ENCODE results near the gene SIGLEC7. TPM values are rescaled to one million over a fixed set of nuclear protein-coding genes. Genes with fewer than 3 reads are reported as not detected.

SIGLEC7 gene
- total and polyA plus RNA-seq, 9 donors, result 0.38 to 3.7 (median 1.5) TPM; not detected in 2

- H3K4me1 ChIP-seq (ENCODE audit: insufficient read depth), result no peaks in the 10 kb centered on the region
- no peaks in the 10 kb centered on the region for H3K36me3 ChIP-seq
- H3K4me3 ChIP-seq, result no peak overlapping the region
- TF ChIP-seq CTCF (IDR thresholded peaks at IDR 0.05), result no peak
- no peak for TF ChIP-seq POLR2A (IDR thresholded peaks at IDR 0.05)
- TF ChIP-seq EP300 (IDR thresholded peaks at IDR 0.05), result no peak
- intact Hi-C loops (cut with DNase I), result no loop called here
- DNase-seq, result no peak
- H3K27ac ChIP-seq, result no peak overlapping the region
- WGBS, 3 donors, result 85 to 91% (median 86%) methylated on average over 5 of the region's 5 CpGs
- no peaks in the 10 kb centered on the region for H3K27me3 ChIP-seq
- no peaks in the 10 kb centered on the region for H3K9me3 ChIP-seq
Measured at GRCh38 chr19:51185868-51186215, 43.7 kb downstream of the SIGLEC7 start.

DNA sequence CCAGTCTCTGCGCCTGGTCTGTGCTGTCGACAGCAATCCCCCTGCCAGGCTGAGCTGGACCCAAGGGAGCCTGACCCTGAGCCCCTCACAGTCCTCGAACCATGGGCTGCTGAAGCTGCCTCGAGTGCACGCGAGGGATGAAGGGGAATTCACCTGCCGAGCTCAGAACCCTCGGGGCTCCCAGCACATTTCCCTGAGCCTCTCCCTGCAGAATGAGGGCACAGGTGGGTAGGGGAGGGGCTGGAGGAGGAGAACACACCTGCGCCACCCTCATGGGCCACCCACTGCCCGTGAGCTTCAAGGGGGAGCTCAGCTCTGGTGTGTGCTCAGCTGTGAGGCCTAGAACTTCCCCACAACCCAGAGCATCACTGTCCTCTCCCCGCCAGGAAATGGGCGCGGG, 44.2 kb downstream of the SIGLEC7 start:
- TF ChIP-seq POLR2A (IDR thresholded peaks at IDR 0.05) (no peak), CTCF (IDR thresholded peaks at IDR 0.05) (no peak), EP300 (IDR thresholded peaks at IDR 0.05) (no peak)
- Histone ChIP-seq H3K27me3 (no peaks in the 10 kb centered on the region), H3K9me3 (no peaks in the 10 kb centered on the region), H3K27ac (no peak overlapping the region), H3K4me1 (ENCODE audit: insufficient read depth) (no peaks in the 10 kb centered on the region), H3K36me3 (no peaks in the 10 kb centered on the region), H3K4me3 (no peak overlapping the region)
- WGBS, 3 donors, result 62 to 72% (median 71%) methylated on average over 13 of the region's 13 CpGs
- DNase-seq, result no peak
- intact Hi-C loops (cut with DNase I), result no loop called here

DNA sequence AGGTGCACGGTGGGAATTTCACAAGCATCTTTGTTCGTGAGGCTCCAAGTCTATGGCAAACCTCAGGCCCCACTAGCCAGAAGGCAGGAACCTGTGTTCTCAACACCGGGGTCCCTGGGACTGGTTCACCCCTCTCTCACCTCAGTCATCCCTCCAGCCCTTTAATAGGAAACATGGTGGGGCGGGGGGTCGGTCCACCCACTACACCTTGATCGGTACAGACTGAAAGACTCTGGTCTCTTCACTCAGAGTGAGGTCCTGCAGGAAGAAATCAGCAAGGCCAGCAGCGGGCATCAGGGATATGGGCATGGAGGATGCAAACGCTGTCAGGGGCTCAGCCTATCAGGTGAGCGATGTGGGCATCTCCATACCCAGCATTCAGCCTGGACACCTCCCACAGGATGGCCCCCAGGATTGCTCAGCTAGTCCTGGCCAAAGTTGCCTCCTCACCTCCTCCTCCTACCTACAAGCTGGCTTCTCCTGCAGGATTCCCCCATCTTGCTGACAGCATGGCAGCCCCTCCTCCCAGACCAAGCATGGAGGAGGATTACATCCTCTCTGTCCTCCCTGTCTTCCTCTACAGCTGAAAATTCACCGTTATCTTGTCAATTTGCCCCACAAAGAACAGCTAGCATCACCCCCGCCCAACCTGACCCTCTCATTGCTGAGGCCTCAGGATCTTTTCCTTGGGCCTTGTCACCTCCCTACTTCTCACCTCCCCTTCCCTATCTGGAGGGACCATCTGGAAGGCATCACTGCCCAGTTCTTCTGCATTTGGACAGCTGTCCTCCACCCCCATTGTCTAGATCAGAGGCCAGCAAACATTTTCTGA, 45.5 kb downstream of the SIGLEC7 start:
- no peak for DNase-seq
- no peaks in the 10 kb centered on the region for H3K9me3 ChIP-seq

DNA sequence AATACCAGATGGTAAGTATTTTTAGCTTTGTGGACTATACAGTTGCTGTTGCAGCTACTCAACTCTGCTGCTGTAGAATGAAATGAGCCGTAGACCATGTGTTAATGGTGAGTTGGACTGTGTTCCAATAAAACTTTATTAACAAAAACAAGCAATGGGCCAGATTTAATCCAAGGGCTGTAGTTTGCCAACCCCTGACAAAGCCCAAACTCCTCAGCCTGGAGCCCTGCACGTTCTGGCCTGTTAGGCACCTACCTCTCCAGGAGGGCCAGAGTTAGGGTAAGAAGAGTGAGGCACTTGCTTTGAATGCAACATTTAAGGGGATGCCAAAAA, 46.1 kb downstream of the SIGLEC7 start:
- Histone ChIP-seq H3K4me3 (no peak overlapping the region), H3K9me3 (no peaks in the 10 kb centered on the region), H3K27me3 (no peaks in the 10 kb centered on the region), H3K27ac (no peak overlapping the region), H3K36me3 (no peaks in the 10 kb centered on the region), H3K4me1 (ENCODE audit: insufficient read depth) (no peaks in the 10 kb centered on the region)
- no peak for DNase-seq
- no peak for TF ChIP-seq CTCF (IDR thresholded peaks at IDR 0.05)
- TF ChIP-seq POLR2A (IDR thresholded peaks at IDR 0.05), result no peak
- TF ChIP-seq EP300 (IDR thresholded peaks at IDR 0.05), result no peak
- 73 to 86% (median 75%) methylated on average over 2 of the region's 2 CpGs for WGBS, 3 donors
- intact Hi-C loops (cut with DNase I), result no loop called here

More for the DNA sequence above, 45.5 kb downstream of the SIGLEC7 start:
- H3K27ac ChIP-seq, result no peak overlapping the region
- no peaks in the 10 kb centered on the region for H3K27me3 ChIP-seq
- H3K36me3 ChIP-seq, result no peaks in the 10 kb centered on the region
- no peak overlapping the region for H3K4me3 ChIP-seq
- no peak for TF ChIP-seq POLR2A (IDR thresholded peaks at IDR 0.05)
- TF ChIP-seq EP300 (IDR thresholded peaks at IDR 0.05), result no peak
- no peak for TF ChIP-seq CTCF (IDR thresholded peaks at IDR 0.05)
- 83 to 85% (median 85%) methylated on average over 11 of the region's 11 CpGs for WGBS, 3 donors
- intact Hi-C loops (cut with DNase I), result no loop called here
- H3K4me1 ChIP-seq (ENCODE audit: insufficient read depth), result no peaks in the 10 kb centered on the region
